SK-N-SH (cell line): ENCODE data around the gene CFHR5. TPM values are rescaled to one million over a fixed set of nuclear protein-coding genes. Genes with fewer than 3 reads are reported as not detected.
A peak's percentile ranks its signal among the peaks of the same experiment; 100 is the strongest.

Experiments used
- CTCF ChIA-PET: fragments of 300-600, 350-600 bp; formaldehyde crosslinking; extraction: SDS; loops from one replicate; lab custom pipeline; 2021; lab: Yijun Ruan, JAX
- POLR2A ChIA-PET: fragments of 350-600 bp; sonication (Branson Sonifier 250); formaldehyde crosslinking; extraction: SDS; loops from one replicate; lab custom pipeline; 2020; ENCODE audit warnings: antibody characterized with exemption, inconsistent platforms; lab: Yijun Ruan, JAX
- DNase-seq: peaks from one replicate; pipeline ENCODE4 v3.0.0; 2012
- H2AFZ ChIP-seq: fragments of 200-600 bp; sonication (generic); 2 replicates; pipeline ENCODE4 v1.8.1; 2016; ENCODE audit warnings: antibody characterized with exemption, mild to moderate bottlenecking, low read depth
- H3F3A ChIP-seq: fragments of 200-600 bp; sonication (generic); replicated peaks from 2 replicates; pipeline ENCODE3; 2016; ENCODE audit warnings: antibody characterized with exemption, mild to moderate bottlenecking; ENCODE audit not compliant: insufficient read depth
- H3K27ac ChIP-seq, 2 experiments: fragments of 200-500 bp in 1 of 2; fragments of 200-600 bp in 1 of 2; sonication (Bioruptor generic) in 1 of 2; sonication (generic), shearing (Covaris generic) in 1 of 2; 2 replicates each; pipeline versions ENCODE4 v1.5.1 to v1.6.1; 2014 to 2016; ENCODE audit warnings: low read depth in 2 of 2, inconsistent platforms in 1 of 2, low read length in 1 of 2, mild to moderate bottlenecking in 1 of 2, mixed read lengths in 1 of 2
- H3K27me3 ChIP-seq: fragments of 200-600 bp; sonication (generic), shearing (Covaris generic); 2 replicates; pipeline ENCODE4 v1.6.1; 2016; ENCODE audit warnings: mixed run types; ENCODE audit not compliant: insufficient read depth
- H3K36me3 ChIP-seq, 2 experiments: fragments of 200-500 bp in 1 of 2; fragments of 200-600 bp in 1 of 2; sonication (Bioruptor generic) in 1 of 2; sonication (generic) in 1 of 2; replicated peaks in 1 of 2; 2 replicates each; pipeline versions ENCODE3 to v1.5.1; 2014 to 2016; ENCODE audit warnings: low read length in 1 of 2, mild to moderate bottlenecking in 1 of 2; ENCODE audit not compliant: insufficient read depth in 2 of 2, control insufficient read depth in 1 of 2
- H3K4me1 ChIP-seq, 2 experiments: fragments of 200-500 bp in 1 of 2; fragments of 200-600 bp in 1 of 2; sonication (Bioruptor generic) in 1 of 2; sonication (generic), shearing (Covaris generic) in 1 of 2; 2 replicates each; pipeline versions ENCODE4 v1.5.1 to v1.6.1; 2014 to 2016; ENCODE audit warnings: low read depth in 1 of 2, low read length in 1 of 2, mixed run types in 1 of 2; ENCODE audit not compliant: insufficient read depth in 2 of 2, control insufficient read depth in 1 of 2
- H3K4me2 ChIP-seq: fragments of 200-600 bp; sonication (generic), shearing (Covaris generic); 2 replicates; pipeline ENCODE4 v1.6.1; 2017; ENCODE audit warnings: mixed run types
- H3K4me3 ChIP-seq, 2 experiments: fragments of 200-500 bp in 1 of 2; fragments of 200-600 bp in 1 of 2; sonication (Bioruptor generic) in 1 of 2; sonication (generic), shearing (Covaris generic) in 1 of 2; 2 replicates each; pipeline versions ENCODE4 v1.5.1 to v1.8.1; 2014 to 2016; ENCODE audit warnings: low read depth in 2 of 2, inconsistent platforms in 1 of 2, low read length in 1 of 2, mild to moderate bottlenecking in 1 of 2, mixed read lengths in 1 of 2, moderate library complexity in 1 of 2
- H3K79me2 ChIP-seq: fragments of 200-600 bp; sonication (generic); 2 replicates; pipeline ENCODE4 v1.8.1; 2017; ENCODE audit warnings: mild to moderate bottlenecking; ENCODE audit not compliant: insufficient read depth
- H3K9ac ChIP-seq: fragments of 200-600 bp; sonication (generic); 2 replicates; pipeline ENCODE4 v1.6.1; 2017; ENCODE audit warnings: mixed run types
- H3K9me2 ChIP-seq: fragments of 200-600 bp; sonication (generic); 2 replicates; pipeline ENCODE4 v1.6.1; 2017; ENCODE audit warnings: mixed run types
- H3K9me3 ChIP-seq: fragments of 200-600 bp; sonication (generic); 2 replicates; pipeline ENCODE4 v1.6.1; 2017; ENCODE audit warnings: mixed run types, mild to moderate bottlenecking, moderate library complexity
- H4K20me1 ChIP-seq: fragments of 200-600 bp; sonication (generic); 2 replicates; pipeline ENCODE4 v1.6.1; 2017; ENCODE audit warnings: mild to moderate bottlenecking, mixed run types; ENCODE audit not compliant: insufficient read depth
- CTCF ChIP-seq: fragments of 200-600 bp; sonication (generic); IDR thresholded peaks from 2 replicates; pipeline ENCODE4 v1.6.1; 2017; ENCODE audit warnings: antibody characterized with exemption, mild to moderate bottlenecking, moderate library complexity
- ELF1 ChIP-seq: IDR thresholded peaks from 2 replicates; pipeline ENCODE4 v1.4.0; 2012
- EP300 ChIP-seq, 2 experiments: IDR thresholded peaks; 2 replicates each; pipeline versions ENCODE4 v1.4.0 to v1.6.1; 2012; ENCODE audit warnings: borderline replicate concordance in 1 of 2, low read depth in 1 of 2, low read length in 1 of 2
- EZH2phosphoT487 ChIP-seq: fragments of 200-600 bp; sonication (generic); IDR thresholded peaks from 2 replicates; pipeline ENCODE4 v1.6.1; 2017; ENCODE audit warnings: low read depth, mixed run types, mild to moderate bottlenecking, antibody characterized with exemption, moderate library complexity, borderline replicate concordance
- GABPA ChIP-seq: IDR thresholded peaks from 2 replicates; pipeline ENCODE4 v1.4.0; 2012; ENCODE audit warnings: low read depth, mild to moderate bottlenecking
- GATA2 ChIP-seq: sonication (generic); formaldehyde crosslinking; IDR thresholded peaks from 2 replicates; pipeline ENCODE4 v1.5.0; 2020; ENCODE audit warnings: mild to moderate bottlenecking, missing genetic modification reagents
- POLR2AphosphoS5 ChIP-seq: IDR thresholded peaks from 2 replicates; pipeline ENCODE4 v1.6.1; 2012; ENCODE audit warnings: low read depth, low read length
- RCOR1 ChIP-seq: fragments of 150-350 bp; IDR thresholded peaks from 2 replicates; pipeline ENCODE4 v1.6.1; 2017; ENCODE audit warnings: antibody characterized with exemption, low read length
- REST ChIP-seq: IDR thresholded peaks from 2 replicates; pipeline ENCODE4 v1.6.1; 2012; ENCODE audit warnings: mild to moderate bottlenecking, low read depth, low read length, moderate library complexity
- RFX5 ChIP-seq: IDR thresholded peaks from 2 replicates; pipeline ENCODE4 v1.6.1; 2012; ENCODE audit warnings: mild to moderate bottlenecking, improper control_type of control experiment, low read length
- SIN3A ChIP-seq: IDR thresholded peaks from 2 replicates; pipeline ENCODE4 v1.6.1; 2012; ENCODE audit warnings: low read depth, mild to moderate bottlenecking, low read length, moderate library complexity, borderline replicate concordance
- SMC3 ChIP-seq: IDR thresholded peaks from 2 replicates; pipeline ENCODE4 v1.6.1; 2012; ENCODE audit warnings: low read depth, low read length, improper control_type of control experiment
- TAF1 ChIP-seq: IDR thresholded peaks from 2 replicates; pipeline ENCODE4 v1.6.1; 2012; ENCODE audit warnings: low read depth, mild to moderate bottlenecking, low read length, moderate library complexity, borderline replicate concordance
- TCF12 ChIP-seq: IDR thresholded peaks from 2 replicates; pipeline ENCODE4 v1.4.0; 2012
- TEAD4 ChIP-seq: IDR thresholded peaks from 2 replicates; pipeline ENCODE4 v1.4.0; 2012; ENCODE audit warnings: mild to moderate bottlenecking, borderline replicate concordance; ENCODE audit not compliant: insufficient read depth
- USF2 ChIP-seq: fragments of 150-350 bp; IDR thresholded peaks from 2 replicates; pipeline ENCODE4 v1.6.1; 2017; ENCODE audit warnings: antibody characterized with exemption, low read length, low read depth, borderline replicate concordance
- WGBS: methylation state at CpG from one replicate; pipeline ENCODE4 v1.1.6; 2017; ENCODE audit warnings: low lambda C conversion rate; 5-methylcytosine and 5-hydroxymethylcytosine counted together
- polyA plus RNA-seq, 3 experiments: library from polyadenylated mRNA; depleted of rRNA; stranded (reverse); fragments of >200 nt; gene quantifications; 2 replicates each; pipeline ENCODE4 v1.2.3, GENCODE V29; 2012

CFHR5 gene
- polyA plus RNA-seq, 1 of the 3 experiments (the other 2 are of a cell fraction) = not detected

- peaks cover 5% of the 10 kb centered on the region for H3F3A ChIP-seq
- DNase-seq = no peak
- H3K9ac ChIP-seq = no peak overlapping the region
- TF ChIP-seq RFX5 (no peak), EZH2phosphoT487 (no peak), TAF1 (no peak), ELF1 (no peak), GATA2 (CRISPR knock-in tag) (no peak), EP300 (IDR thresholded peaks at IDR 0.05; ENCODE audit: borderline replicate concordance in 1 of 2, low read depth in 1 of 2, low read length in 1 of 2) (no peak), SIN3A (no peak), SMC3 (no peak), TEAD4 (no peak), POLR2AphosphoS5 (no peak), RCOR1 (no peak), TCF12 (no peak), CTCF (no peak), GABPA (no peak), USF2 (no peak), REST (no peak)
- no peaks in the 10 kb centered on the region for H4K20me1 ChIP-seq
- peak overlapping the region; percentile 65; the same call in 1 of the 2 replicates for H2AFZ ChIP-seq
- H3K9me2 ChIP-seq = no peaks in the 10 kb centered on the region
- no peak overlapping the region for H3K4me3 ChIP-seq
- POLR2A ChIA-PET = no interaction called here
- 56% methylated on average over 4 of the region's 4 CpGs for WGBS
- H3K4me2 ChIP-seq = no peak overlapping the region
- H3K4me1 ChIP-seq = no peaks in the 10 kb centered on the region; a peak in 1 of 4 replicates
- no peaks in the 10 kb centered on the region for H3K27me3 ChIP-seq
- H3K27ac ChIP-seq = peak overlapping the region in 1 of 2 experiments; percentile 29; a peak in 1 of 4 replicates
- H3K9me3 ChIP-seq = no peaks in the 10 kb centered on the region; the same call in 1 of the 2 replicates
- CTCF ChIA-PET = interaction anchor here (0.6 kb wide), 1 partner anchor 448 kb away, joined by 3 read pairs; no protein-coding TSS in a partner anchor
- no peaks in the 10 kb centered on the region for H3K79me2 ChIP-seq
- H3K36me3 ChIP-seq = no peaks in the 10 kb centered on the region
These were observed 65.5 kb downstream of the CFHR5 start for GRCh38 chr1:197042676-197043341.
